Esophagus squamous epithelium (tissue), 5 donors: Measurements from ENCODE around the gene SLC38A8. TPM values are rescaled to one million over a fixed set of nuclear protein-coding genes. Genes with fewer than 3 reads are reported as not detected.

ENCODE experiments used
- DNase-seq: peaks from one replicate; lab custom pipeline; 2025; lab: John Stamatoyannopoulos, UW
- H3K27ac ChIP-seq, 4 donors: fragments of 200-600 bp; sonication (generic); one replicate each; pipeline ENCODE4 v1.5.1; 2016 to 2019; ENCODE audit warnings: mild to moderate bottlenecking in 1 of 4
- H3K27me3 ChIP-seq, 4 donors: fragments of 200-600 bp; sonication (generic); 1 replicate in 3 of 4; 2 replicates in 1 of 4; pipeline versions ENCODE4 v1.5.1 to v1.6.0; 2017 to 2021; ENCODE audit warnings: antibody characterized with exemption in 1 of 4
- H3K36me3 ChIP-seq, 3 donors: fragments of 200-600 bp; sonication (generic); one replicate each; pipeline ENCODE4 v1.5.1; 2016 to 2019
- H3K4me1 ChIP-seq, 3 donors: fragments of 200-600 bp; sonication (generic); one replicate each; pipeline ENCODE4 v1.5.1; 2017 to 2019
- H3K4me3 ChIP-seq, 4 donors: fragments of 200-600 bp; sonication (generic); 1 replicate in 3 of 4; 2 replicates in 1 of 4; pipeline ENCODE4 v1.5.1; 2016 to 2019; ENCODE audit warnings: mild to moderate bottlenecking in 2 of 4, moderate library complexity in 1 of 4
- H3K9me3 ChIP-seq, 3 donors: fragments of 200-600 bp; sonication (generic); one replicate each; pipeline ENCODE4 v1.5.1; 2016 to 2019
- CTCF ChIP-seq, 6 experiments: fragments of 450-650 bp in 4 of 6; fragments of 200-600 bp in 2 of 6; sonication (generic) in 2 of 6; IDR thresholded peaks; one replicate each; pipeline ENCODE4 v1.5.1; 2016 to 2019; ENCODE audit warnings: antibody characterized with exemption in 6 of 6, mild to moderate bottlenecking in 4 of 6, moderate library complexity in 4 of 6
- POLR2A ChIP-seq, 4 donors: fragments of 450-650 bp; IDR thresholded peaks; one replicate each; pipeline ENCODE4 v1.6.1; 2017; ENCODE audit warnings: antibody characterized with exemption in 4 of 4, mild to moderate bottlenecking in 4 of 4, moderate library complexity in 3 of 4
- WGBS, 2 donors: methylation state at CpG; one replicate each; pipeline ENCODE4 v1.1.5; 2018; 5-methylcytosine and 5-hydroxymethylcytosine counted together
- intact Hi-C: fragments of 100-400 bp; cut with DNase I; formaldehyde crosslinking; loops from one replicate; pipeline ENCODE4 v1.15.0; 2022
- total RNA-seq, 4 donors: library from RNA; depleted of rRNA; stranded (reverse); fragments of >200 nt; gene quantifications; one replicate each; pipeline ENCODE4 v1.1.0, GENCODE V29; 2016
- donor health status: DM: yes; HTN: yes; CAD: no.

Gene SLC38A8
- total RNA-seq, 4 donors from 2014 or later = not detected

GRCh38 chr16:84041881-84042280 is 714 bp downstream of the SLC38A8 start:
- H3K4me3 ChIP-seq = no peak overlapping the region
- TF ChIP-seq POLR2A (IDR thresholded peaks at IDR 0.05) (no peak), CTCF (IDR thresholded peaks at IDR 0.05) (no peak)
- H3K9me3 ChIP-seq = no peaks in the 10 kb centered on the region
- H3K36me3 ChIP-seq = no peaks in the 10 kb centered on the region
- intact Hi-C loops = no loop called here
- no peak overlapping the region for H3K27ac ChIP-seq
- peaks cover 0 to 82% (median 2%) of the 10 kb centered on the region in 4 donors for H3K27me3 ChIP-seq
- peaks cover 0 to 19% (median 0%) of the 10 kb centered on the region in 3 donors for H3K4me1 ChIP-seq
- DNase-seq = no peak
- WGBS, 2 donors = 78 to 80% methylated on average over 6 to 8 of the region's 17 CpGs

- Histone ChIP-seq H3K4me3 (no peak overlapping the region), H3K27ac (no peak overlapping the region), H3K4me1 (peaks cover 0 to 19% (median 0%) of the 10 kb centered on the region in 3 donors), H3K27me3 (peaks cover 0 to 88% (median 2%) of the 10 kb centered on the region in 4 donors), H3K36me3 (no peaks in the 10 kb centered on the region), H3K9me3 (peaks cover 0 to 5% (median 0%) of the 10 kb centered on the region in 3 donors)
- 46 to 48% methylated on average over 8 to 28 of the region's 42 CpGs for WGBS, 2 donors
- intact Hi-C loops = no loop called here
- no peak for DNase-seq
- TF ChIP-seq CTCF (IDR thresholded peaks at IDR 0.05) (no peak), POLR2A (IDR thresholded peaks at IDR 0.05) (no peak)
Measured at GRCh38 chr16:84040823-84041820, 1.5 kb downstream of the SLC38A8 start.

GRCh38 chr16:84040226-84040822 is 2.3 kb downstream of the SLC38A8 start:
- Histone ChIP-seq H3K36me3 (no peaks in the 10 kb centered on the region), H3K4me3 (no peak overlapping the region), H3K27me3 (peaks cover 0 to 85% (median 2%) of the 10 kb centered on the region in 4 donors), H3K9me3 (peaks cover 0 to 10% (median 0%) of the 10 kb centered on the region in 3 donors), H3K27ac (no peak overlapping the region), H3K4me1 (peaks cover 0 to 19% (median 0%) of the 10 kb centered on the region in 3 donors)
- 63 to 100% methylated on average over 2 to 6 of the region's 14 CpGs for WGBS, 2 donors
- TF ChIP-seq CTCF (IDR thresholded peaks at IDR 0.05) = no peak
- no peak for TF ChIP-seq POLR2A (IDR thresholded peaks at IDR 0.05)
- DNase-seq = no peak
- intact Hi-C loops = no loop called here

- WGBS, 2 donors = 86 to 96% methylated on average over 8 to 12 of the region's 12 CpGs
- peaks cover 0 to 19% (median 0%) of the 10 kb centered on the region in 3 donors for H3K4me1 ChIP-seq
- TF ChIP-seq CTCF (IDR thresholded peaks at IDR 0.05) = no peak
- TF ChIP-seq POLR2A (IDR thresholded peaks at IDR 0.05) = no peak
- H3K4me3 ChIP-seq = no peak overlapping the region
- no peak for DNase-seq
- peaks cover 0 to 10% (median 0%) of the 10 kb centered on the region in 3 donors for H3K9me3 ChIP-seq
- H3K27ac ChIP-seq = no peak overlapping the region
- H3K27me3 ChIP-seq = peaks cover 0 to 79% (median 2%) of the 10 kb centered on the region in 4 donors
- intact Hi-C loops = no loop called here
- H3K36me3 ChIP-seq = no peaks in the 10 kb centered on the region
Measured at GRCh38 chr16:84039696-84040095, 2.9 kb downstream of the SLC38A8 start.
